GM21737 (cell line): ENCODE measurements around the gene RPS27L.

Experiments used
- ATAC-seq: cut with Tn5 transposase; IDR thresholded peaks from one replicate; pipeline ENCODE4 v1.9.1; 2021; ENCODE audit warnings: mild to moderate bottlenecking, moderate library complexity; ENCODE audit not compliant: unreplicated experiment

Gene RPS27L

DNA sequence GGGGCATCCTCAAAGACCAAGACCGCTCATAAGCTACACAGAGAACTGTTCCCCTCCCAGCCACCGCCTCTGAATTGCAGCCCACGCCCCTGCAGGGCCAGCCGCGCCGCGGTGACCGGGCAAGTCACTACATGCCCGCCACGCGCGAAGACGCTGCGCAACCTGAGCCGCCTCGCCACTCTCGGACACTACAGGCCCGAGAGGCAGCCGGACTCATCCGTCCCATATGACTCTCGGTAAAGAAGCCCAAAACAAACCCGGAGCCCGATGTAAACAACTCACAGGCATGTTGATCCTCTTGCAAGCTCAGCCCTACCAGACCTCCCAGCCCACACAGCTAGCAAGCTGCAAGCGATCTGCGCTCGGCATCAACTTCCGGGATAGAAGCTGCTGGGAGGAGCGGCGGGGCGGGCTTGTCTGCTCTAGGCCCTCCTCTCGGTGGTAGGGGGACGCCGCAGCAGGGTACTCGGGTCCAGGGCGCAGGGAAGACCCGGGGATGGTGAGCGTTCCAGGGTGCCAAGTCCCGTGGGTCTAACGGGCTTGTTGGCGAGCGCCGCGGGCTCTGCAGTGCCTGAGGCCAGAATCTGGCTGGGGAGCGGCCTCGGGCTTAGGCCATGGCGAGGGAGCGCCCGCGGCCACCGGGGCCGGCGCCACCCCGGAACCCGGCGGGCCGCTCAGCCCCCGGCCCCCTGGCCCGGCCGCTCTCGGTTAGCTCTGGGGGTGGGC lies at the start of gene RPS27L:
Gene RPS27L, minus strand, starts transcription at position 360 of the 726 bp plus-strand sequence. Its CDS starts 72 bp downstream, at position 288.
- peak; percentile 95 for ATAC-seq

DNA sequence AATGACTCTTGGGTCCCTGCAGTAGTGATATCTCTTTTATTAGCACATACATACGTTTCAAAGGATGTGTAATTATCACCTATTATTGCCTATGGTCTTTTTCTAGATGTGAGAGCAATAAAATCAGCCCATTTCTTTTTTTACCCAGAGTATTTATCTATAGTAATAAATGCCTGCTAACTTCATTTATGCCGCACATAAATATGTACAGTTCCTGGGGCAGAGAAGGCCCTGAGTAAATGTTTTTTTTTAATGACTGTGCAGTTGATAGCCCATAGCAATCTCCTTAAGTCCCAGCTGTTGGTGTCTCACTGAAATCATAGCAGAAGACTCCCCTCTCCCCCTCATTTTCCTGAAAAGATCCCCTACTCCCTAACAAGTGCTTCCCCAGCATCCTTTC lies 48.8 kb upstream of the RPS27L start:
- ATAC-seq, result no peak

- ATAC-seq, result no peak
These were observed 46.3 kb upstream of the RPS27L start for GRCh38 chr15:63203451-63204090.

GRCh38 chr15:63202861-63203260 lies 45.6 kb upstream of the RPS27L start:
- ATAC-seq, result no peak

GRCh38 chr15:63200464-63201249 lies 43.4 kb upstream of the RPS27L start:
- ATAC-seq, result no peak

GRCh38 chr15:63198371-63199250 lies 41.3 kb upstream of the RPS27L start:
- ATAC-seq, result no peak

DNA sequence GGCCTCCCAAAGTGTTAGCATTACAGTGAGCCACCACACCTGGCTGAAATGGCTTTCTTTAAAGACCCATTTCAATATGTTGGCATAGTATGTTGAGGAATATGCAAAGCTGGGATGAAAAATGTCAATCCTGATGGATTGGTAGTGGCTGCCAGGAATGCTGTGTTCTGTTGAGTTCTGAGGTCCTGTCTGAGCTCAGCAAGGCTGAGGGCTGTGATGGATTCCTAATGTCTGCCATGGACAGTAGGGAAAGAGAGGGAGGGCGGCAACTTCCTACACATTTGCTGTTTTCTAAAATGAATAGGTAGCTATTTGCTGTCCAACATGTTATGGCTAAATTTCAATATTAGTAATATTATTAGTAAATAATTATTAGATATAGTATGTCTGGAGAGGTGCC lies 40.3 kb upstream of the RPS27L start:
- no peak for ATAC-seq

DNA sequence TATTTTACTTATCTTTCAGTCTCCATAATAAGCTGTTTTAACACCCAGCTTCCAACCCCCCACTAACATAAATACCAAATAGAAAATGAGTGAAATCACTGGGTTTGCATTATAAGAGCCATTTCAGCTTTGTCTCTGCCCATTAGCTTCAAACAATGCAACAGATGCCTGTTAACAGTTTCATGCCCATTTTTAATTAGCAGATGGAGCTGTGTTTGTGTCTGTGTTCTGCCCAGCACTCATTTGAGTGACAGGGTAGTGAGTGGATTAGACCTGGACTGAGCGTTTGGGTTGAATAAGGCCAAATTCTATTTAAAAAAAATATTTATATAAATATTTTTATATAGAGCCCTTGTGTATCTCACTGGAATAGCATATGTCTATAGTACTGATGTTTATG lies 39.6 kb upstream of the RPS27L start:
- ATAC-seq, result no peak

GRCh38 chr15:63195569-63196015 lies 38.3 kb upstream of the RPS27L start:
- ATAC-seq, result no peak

GRCh38 chr15:63194880-63195568 lies 37.7 kb upstream of the RPS27L start:
- ATAC-seq, result no peak

- ATAC-seq, result no peak
These were observed 37.0 kb upstream of the RPS27L start for GRCh38 chr15:63194302-63194701.

DNA sequence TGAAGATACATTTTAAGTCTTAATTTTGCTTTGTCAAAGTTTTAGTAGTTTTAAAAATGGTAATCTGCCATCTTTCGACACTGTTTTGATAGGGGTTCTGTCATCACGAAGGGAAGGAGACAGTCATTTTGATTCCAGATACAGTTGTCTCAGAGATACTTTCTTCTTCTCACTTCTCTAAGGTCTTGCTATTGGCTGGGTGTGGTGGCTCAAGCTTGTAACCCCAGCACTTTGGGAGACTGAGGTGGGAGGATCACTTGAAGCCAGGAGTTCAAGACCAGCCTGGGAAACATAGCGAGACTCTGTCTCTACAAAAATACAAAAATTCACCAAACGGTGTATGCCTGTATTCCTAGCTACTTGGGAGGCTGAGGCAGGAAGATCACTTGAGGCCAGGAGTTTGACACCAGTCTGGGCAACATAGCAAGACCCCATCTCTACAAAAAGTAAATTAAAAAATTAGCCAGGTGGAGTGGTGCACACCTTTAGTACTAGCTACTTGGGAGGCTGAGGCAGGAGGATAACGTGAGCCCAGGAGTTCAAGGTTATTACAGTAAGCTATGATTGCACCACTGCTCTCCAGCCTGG lies 35.4 kb upstream of the RPS27L start:
- ATAC-seq, result no peak

- peak; percentile 45 for ATAC-seq
These were observed 34.8 kb upstream of the RPS27L start for GRCh38 chr15:63191895-63192618.

GRCh38 chr15:63190769-63191649 lies 33.7 kb upstream of the RPS27L start:
- ATAC-seq, result no peak

- ATAC-seq, result no peak
These were observed 32.9 kb upstream of the RPS27L start for GRCh38 chr15:63189941-63190768.

DNA sequence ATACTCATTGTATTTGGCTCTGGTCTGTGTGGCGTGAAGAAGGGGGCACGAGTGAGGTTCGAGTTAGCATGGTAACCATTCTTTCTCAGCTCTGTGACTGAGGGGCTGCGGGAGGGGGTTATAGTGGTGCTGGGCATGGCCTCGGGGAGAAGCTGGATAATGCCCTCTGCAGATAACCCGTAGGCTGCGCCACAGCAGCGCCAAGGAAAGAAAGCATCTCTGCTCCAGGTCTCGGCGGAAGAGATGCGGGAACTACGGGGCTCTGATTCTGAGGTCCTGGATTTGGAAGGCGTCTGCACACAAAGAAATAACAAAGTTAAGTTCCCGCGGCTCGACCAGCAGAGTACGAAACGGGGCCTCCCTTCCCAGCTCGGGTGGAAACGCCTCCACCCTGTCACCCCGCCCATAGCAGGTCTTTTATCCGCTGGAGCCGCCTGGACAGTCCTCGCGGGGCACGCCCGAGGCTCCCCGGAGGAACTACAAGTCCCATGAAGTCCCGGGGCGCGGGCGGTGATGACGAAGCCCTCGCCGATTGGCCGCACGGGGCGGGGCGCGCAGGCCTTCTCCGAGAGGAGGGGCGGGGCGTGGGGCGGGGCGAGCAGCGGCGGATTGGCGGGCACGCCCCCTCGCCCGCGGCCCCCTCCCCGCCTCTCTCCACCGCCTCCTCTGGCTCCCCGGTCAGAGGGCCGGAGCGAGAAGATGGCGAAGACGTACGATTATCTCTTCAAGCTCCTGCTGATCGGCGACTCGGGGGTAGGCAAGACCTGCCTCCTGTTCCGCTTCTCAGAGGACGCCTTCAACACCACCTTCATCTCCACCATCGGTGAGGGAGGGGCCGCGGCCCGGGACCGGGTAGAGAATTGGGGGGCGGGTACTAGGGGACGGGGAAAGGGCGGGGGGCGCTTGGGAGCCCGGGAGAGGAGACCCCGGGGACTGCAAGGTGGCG lies 31.9 kb upstream of the RPS27L start, which contains the start of gene RAB8B:
Gene RAB8B, plus strand, starts transcription at position 681 of the 946 bp plus-strand sequence. Its CDS starts 19 bp downstream, at position 700.
- ATAC-seq, result peak; percentile 75
